Suprapubic skin (tissue), 4 donors: Measurements from ENCODE around the gene ZC3H7B. TPM values are rescaled to one million over a fixed set of nuclear protein-coding genes. Genes with fewer than 3 reads are reported as not detected.

Experiments
- DNase-seq, 2 donors: peaks; one replicate each; pipeline ENCODE4 v3.0.0-alpha.2; 2019; ENCODE audit warnings: low spot score in 2 of 2
- H3K27ac ChIP-seq: fragments of 200-600 bp; sonication (generic); one replicate; pipeline ENCODE4 v1.5.1; 2019
- H3K27me3 ChIP-seq: fragments of 200-600 bp; sonication (generic); one replicate; pipeline ENCODE4 v1.5.1; 2019
- H3K36me3 ChIP-seq: fragments of 200-600 bp; sonication (generic); one replicate; pipeline ENCODE4 v1.5.1; 2019
- H3K4me1 ChIP-seq: fragments of 200-600 bp; sonication (generic); one replicate; pipeline ENCODE4 v1.5.1; 2019
- H3K4me3 ChIP-seq: fragments of 200-600 bp; sonication (generic); one replicate; pipeline ENCODE4 v1.5.1; 2019; ENCODE audit warnings: mild to moderate bottlenecking
- H3K9me3 ChIP-seq: fragments of 200-600 bp; sonication (generic); one replicate; pipeline ENCODE4 v1.5.1; 2019
- CTCF ChIP-seq, 2 donors: fragments of 200-600 bp in 1 of 2; fragments of 450-650 bp in 1 of 2; sonication (generic) in 1 of 2; IDR thresholded peaks; one replicate each; pipeline ENCODE4 v1.5.1; 2016 to 2019; ENCODE audit warnings: antibody characterized with exemption in 2 of 2, mild to moderate bottlenecking in 1 of 2, moderate library complexity in 1 of 2
- EP300 ChIP-seq: sonication (generic); formaldehyde crosslinking; IDR thresholded peaks from one replicate; pipeline ENCODE4 v1.6.1; 2017; ENCODE audit warnings: antibody characterized with exemption
- POLR2A ChIP-seq, 2 donors: fragments of 450-650 bp; IDR thresholded peaks; one replicate each; pipeline ENCODE4 v1.6.1; 2017; ENCODE audit warnings: antibody characterized with exemption in 2 of 2, mild to moderate bottlenecking in 2 of 2, moderate library complexity in 2 of 2
- POLR2AphosphoS5 ChIP-seq, 3 donors: sonication (generic); formaldehyde crosslinking; IDR thresholded peaks; one replicate each; pipeline ENCODE4 v1.6.1; 2017; ENCODE audit warnings: antibody characterized with exemption in 3 of 3
- WGBS: methylation state at CpG from one replicate; pipeline ENCODE4 v1.1.5; 2018; 5-methylcytosine and 5-hydroxymethylcytosine counted together
- total RNA-seq, 4 donors: library from RNA; depleted of rRNA; stranded (reverse); fragments of >200 nt; gene quantifications; one replicate each; pipeline ENCODE4 v1.1.0, GENCODE V29; 2016

Gene ZC3H7B
- total RNA-seq, 4 donors from 2014 or later, result 29.7 to 45.7 (median 41.0) TPM

GRCh38 chr22:41350087-41350486 lies 48.8 kb downstream of the ZC3H7B start:
- Histone ChIP-seq H3K27ac (no peak overlapping the region), H3K4me3 (no peak overlapping the region), H3K9me3 (no peaks in the 10 kb centered on the region), H3K36me3 (peaks cover 97% of the 10 kb centered on the region), H3K27me3 (no peaks in the 10 kb centered on the region), H3K4me1 (no peaks in the 10 kb centered on the region)
- 64% methylated on average over 4 of the region's 4 CpGs for WGBS
- DNase-seq, result no peak
- TF ChIP-seq POLR2AphosphoS5 (IDR thresholded peaks at IDR 0.05) (no peak), POLR2A (IDR thresholded peaks at IDR 0.05) (no peak), EP300 (no peak), CTCF (IDR thresholded peaks at IDR 0.05) (no peak)

- Histone ChIP-seq H3K4me1 (no peaks in the 10 kb centered on the region), H3K9me3 (no peaks in the 10 kb centered on the region), H3K4me3 (no peak overlapping the region), H3K27ac (no peak overlapping the region), H3K27me3 (no peaks in the 10 kb centered on the region), H3K36me3 (peaks cover 97% of the 10 kb centered on the region)
- DNase-seq, result no peak
- TF ChIP-seq POLR2A (IDR thresholded peaks at IDR 0.05), result no peak
- no peak for TF ChIP-seq CTCF (IDR thresholded peaks at IDR 0.05)
- TF ChIP-seq POLR2AphosphoS5 (IDR thresholded peaks at IDR 0.05), result no peak
- no peak for TF ChIP-seq EP300
- 92% methylated on average over 5 of the region's 5 CpGs for WGBS
Observed at GRCh38 chr22:41351011-41351410, 49.7 kb downstream of the ZC3H7B start.

GRCh38 chr22:41352058-41352457 lies 50.7 kb downstream of the ZC3H7B start:
- WGBS, result 48% methylated on average over 6 of the region's 6 CpGs
- Histone ChIP-seq H3K4me1 (no peaks in the 10 kb centered on the region), H3K9me3 (no peaks in the 10 kb centered on the region), H3K36me3 (peaks cover 97% of the 10 kb centered on the region), H3K4me3 (no peak overlapping the region), H3K27me3 (no peaks in the 10 kb centered on the region), H3K27ac (no peak overlapping the region)
- TF ChIP-seq EP300 (no peak), POLR2AphosphoS5 (IDR thresholded peaks at IDR 0.05) (no peak), CTCF (IDR thresholded peaks at IDR 0.05) (no peak)
- no peak for DNase-seq

GRCh38 chr22:41353862-41354575 lies 52.7 kb downstream of the ZC3H7B start:
- H3K36me3 ChIP-seq, result peaks cover 91% of the 10 kb centered on the region
- H3K27ac ChIP-seq, result no peak overlapping the region
- WGBS, result 83% methylated on average over 9 of the region's 10 CpGs
- no peak for DNase-seq
- H3K4me1 ChIP-seq, result no peaks in the 10 kb centered on the region
- no peak for TF ChIP-seq POLR2A (IDR thresholded peaks at IDR 0.05)
- no peak for TF ChIP-seq CTCF (IDR thresholded peaks at IDR 0.05)
- no peak for TF ChIP-seq EP300
- no peak for TF ChIP-seq POLR2AphosphoS5 (IDR thresholded peaks at IDR 0.05)
- no peaks in the 10 kb centered on the region for H3K9me3 ChIP-seq
- H3K27me3 ChIP-seq, result no peaks in the 10 kb centered on the region
- H3K4me3 ChIP-seq, result no peak overlapping the region

- no peak for TF ChIP-seq EP300
- TF ChIP-seq CTCF (IDR thresholded peaks at IDR 0.05), result no peak
- no peak for TF ChIP-seq POLR2AphosphoS5 (IDR thresholded peaks at IDR 0.05)
- no peak for TF ChIP-seq POLR2A (IDR thresholded peaks at IDR 0.05)
- Histone ChIP-seq H3K4me1 (no peaks in the 10 kb centered on the region), H3K27me3 (no peaks in the 10 kb centered on the region), H3K9me3 (no peaks in the 10 kb centered on the region), H3K36me3 (peaks cover 82% of the 10 kb centered on the region), H3K4me3 (no peak overlapping the region), H3K27ac (no peak overlapping the region)
- DNase-seq, result no peak
- 88% methylated on average over 10 of the region's 10 CpGs for WGBS
Observed at GRCh38 chr22:41354979-41355378, 53.7 kb downstream of the ZC3H7B start.
